Effector CD8-positive, alpha-beta T cell (primary cell): ENCODE results near the gene CCDC83.
A peak's percentile ranks its signal among the peaks of the same experiment; 100 is the strongest.

Experiments used
- DNase-seq: peaks from one replicate; lab custom pipeline; 2025; lab: John Stamatoyannopoulos, UW
- total RNA-seq, 4 experiments: gene quantifications; one replicate each; lab custom pipeline; 2026; lab: John Stamatoyannopoulos, UW

The CCDC83 gene
- 0 reads per million in 4 experiments for total RNA-seq

DNA sequence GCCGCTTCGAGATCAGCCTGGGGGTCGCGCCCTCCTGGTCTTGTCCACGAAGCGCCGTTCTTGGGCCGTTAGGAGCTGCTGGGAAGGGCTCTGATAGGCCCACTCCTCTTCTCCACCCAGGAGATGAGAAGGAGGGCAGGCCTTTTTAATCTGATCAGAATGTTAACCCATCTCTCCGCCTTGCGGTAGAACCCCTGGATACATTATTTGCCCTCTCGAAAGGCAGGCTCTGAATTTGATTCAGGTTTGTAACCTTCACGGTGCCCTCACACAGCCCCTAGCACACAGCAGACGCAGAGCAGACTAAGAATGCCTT is at the start of gene CCDC83:
Gene CCDC83, plus strand, starts transcription at position 43 of the 316 bp plus-strand sequence. CDS start 9,741 bp downstream, outside the sequence.
- DNase-seq = no peak

DNA sequence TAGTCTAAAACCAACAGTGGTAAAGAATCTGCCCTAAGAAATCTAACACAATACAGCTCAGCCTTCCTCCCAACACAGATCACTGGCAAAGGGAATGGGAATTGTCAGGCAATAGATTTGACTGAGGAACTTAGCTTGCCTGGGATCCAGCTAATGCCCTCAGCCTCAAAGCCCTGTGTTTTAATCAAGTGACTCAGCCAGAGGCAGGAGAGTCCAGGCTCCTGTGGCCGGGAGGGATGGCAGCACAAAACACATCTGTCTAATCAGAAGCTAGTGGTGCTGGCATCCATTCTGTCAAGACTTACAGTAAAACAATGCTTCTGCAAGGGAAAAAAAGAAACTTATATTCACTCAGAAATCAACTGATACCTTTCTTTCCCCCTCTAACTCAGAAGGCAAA is 49.8 kb upstream of the CCDC83 start:
- DNase-seq = no peak

DNA sequence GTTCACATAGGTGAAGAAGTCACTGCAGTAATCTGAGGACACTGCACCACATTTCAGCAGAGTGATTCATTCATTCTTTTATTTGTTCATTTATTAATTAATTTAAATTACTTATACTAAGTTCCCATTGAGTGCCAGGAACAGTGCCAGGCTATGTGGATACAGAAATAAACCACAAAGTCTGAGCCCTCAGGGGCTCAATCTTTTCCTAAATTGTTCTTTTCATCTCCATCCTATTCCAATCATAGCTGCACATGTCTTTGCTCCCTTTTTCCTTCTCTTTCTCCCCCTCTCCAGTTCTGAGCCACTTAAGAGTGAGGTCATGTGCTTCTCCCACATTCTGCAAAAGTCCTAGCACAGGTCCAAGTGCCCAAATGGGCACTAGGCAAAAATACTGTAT is 49.2 kb upstream of the CCDC83 start:
- DNase-seq = no peak

DNA sequence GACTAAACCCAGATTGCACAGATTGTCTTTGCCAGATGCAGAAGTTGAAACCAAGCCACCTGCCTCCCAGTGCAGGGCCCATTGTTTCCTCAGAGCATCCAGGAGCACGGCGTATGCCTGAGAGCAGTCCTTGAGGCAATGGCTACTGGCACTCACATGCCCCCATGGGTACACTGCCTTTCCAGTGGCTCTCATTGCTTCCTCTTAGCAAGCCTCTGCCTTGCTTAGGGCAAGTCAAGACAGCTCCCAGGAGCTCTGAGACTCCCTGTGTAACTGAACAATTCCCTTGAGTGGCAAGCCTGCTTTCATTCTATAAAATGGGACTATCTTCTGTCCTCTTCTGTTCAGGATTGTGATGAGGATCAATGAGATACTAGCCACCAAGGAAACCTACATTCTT is 48.3 kb upstream of the CCDC83 start:
- DNase-seq = no peak

DNA sequence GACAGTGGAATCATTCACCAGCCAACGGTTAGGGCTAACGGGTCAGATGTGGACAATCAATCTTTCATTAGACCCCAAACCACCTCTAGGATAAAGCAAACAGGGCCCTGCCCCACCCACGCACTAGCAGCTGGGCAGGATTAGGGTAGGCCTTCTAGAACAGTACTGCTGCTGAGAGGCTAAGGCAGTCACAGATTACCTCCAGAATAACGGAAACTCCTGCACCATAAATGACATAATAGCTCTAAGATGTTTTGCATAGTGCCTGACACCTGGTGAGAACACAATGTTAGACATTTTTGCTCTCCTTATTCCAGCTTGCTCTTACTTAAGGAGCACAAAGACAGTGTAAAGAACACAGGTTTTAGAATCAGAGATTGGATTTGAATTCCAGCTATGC is 46.0 kb upstream of the CCDC83 start:
- DNase-seq = no peak

DNA sequence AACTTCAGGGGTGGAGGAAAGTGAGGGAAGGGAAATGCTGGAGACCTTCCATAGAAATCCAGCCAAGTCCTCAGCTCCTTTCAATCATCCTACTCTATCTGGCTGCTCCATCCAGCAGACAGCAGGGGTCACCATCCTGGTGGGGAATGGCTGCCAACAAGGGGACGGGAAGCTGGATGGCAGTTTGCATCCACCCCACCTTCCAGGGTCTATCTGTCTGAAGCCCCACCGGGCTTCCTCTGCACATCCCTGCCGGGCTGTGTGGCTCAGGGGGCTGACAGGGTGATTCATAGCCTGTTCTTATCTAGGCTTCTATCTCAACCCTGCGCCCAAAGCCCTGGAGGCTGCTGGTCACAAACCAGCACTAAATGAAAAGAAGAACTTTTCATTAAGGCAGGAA is 45.3 kb upstream of the CCDC83 start:
- no peak for DNase-seq

DNA sequence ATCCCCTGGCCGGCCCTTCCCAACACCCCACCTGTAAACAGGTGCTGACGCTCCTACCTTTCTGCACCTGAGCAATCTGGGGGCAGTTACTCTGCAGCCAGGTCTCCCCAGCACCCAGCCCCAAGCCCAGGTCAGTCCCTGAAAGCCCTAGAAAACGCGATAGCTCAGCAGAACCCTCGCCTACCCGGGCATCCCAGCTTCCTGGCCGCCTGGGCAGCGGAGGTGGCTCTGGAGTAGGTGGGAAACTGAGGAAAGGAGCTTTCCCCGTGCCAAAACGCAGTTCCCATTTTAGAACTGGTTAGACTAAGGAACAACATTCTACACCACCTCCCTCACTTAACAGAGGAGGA is 44.7 kb upstream of the CCDC83 start:
- DNase-seq = no peak

DNA sequence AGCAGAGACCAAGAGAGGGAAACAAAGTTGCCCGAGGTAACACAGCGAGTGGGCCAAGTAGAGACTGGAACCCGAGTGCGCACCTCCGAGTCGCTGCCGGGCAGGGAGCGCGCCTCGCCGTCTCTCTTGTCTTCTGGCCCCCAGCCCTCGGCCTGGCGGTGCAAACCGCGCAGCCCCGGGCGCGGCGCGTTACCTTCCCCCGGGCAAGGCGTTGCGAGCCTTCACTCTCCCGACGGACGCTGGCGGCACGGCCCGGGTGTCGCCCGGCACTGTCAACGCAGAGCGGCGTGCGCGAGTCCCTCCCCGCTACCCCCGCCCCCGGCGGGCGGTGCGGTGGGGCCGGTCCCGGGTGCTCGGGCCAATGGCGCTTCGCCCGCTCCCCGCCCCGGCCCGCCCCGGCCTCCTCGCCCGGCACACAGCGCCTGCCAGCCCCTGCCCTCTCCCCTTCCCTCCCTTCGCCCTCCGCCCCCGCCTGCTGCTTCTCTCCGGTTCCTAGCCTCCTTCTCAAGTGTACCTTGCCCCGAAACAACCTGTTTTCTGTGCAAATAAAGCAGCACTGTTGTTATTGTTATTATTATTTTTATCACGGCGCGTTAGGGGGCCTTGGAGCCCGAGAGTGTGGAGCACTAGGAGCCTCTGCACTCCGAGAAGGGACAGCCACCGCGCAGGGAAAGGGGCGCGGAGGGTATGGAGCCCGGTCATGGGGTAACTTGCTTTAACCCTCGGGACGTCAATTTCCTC is 44.1 kb upstream of the CCDC83 start, which contains the start of gene SYTL2:
Gene SYTL2, minus strand, starts transcription at position 271 of the 741 bp plus-strand sequence. CDS start 53,416 bp downstream, outside the sequence.
- DNase-seq = peak; percentile 57

DNA sequence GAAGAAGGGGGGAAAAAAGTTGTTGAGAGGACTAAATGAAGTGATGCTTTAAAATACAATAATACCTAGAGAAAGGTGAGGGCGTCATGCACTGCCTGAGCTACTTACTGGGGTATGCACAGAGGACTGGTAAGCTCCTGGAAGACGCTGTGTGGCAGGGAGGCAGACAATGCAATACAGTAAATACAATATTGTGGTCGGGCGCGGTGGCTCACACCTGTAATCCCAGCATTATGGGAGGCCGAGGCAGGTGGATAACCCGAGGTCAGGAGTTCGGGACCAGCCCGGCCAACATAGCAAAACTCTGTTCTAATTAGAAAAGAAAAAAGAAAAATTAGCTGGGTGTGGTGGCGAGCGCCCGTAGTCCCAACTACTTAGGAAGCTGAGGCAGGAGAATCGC is 43.6 kb upstream of the CCDC83 start:
- no peak for DNase-seq

DNA sequence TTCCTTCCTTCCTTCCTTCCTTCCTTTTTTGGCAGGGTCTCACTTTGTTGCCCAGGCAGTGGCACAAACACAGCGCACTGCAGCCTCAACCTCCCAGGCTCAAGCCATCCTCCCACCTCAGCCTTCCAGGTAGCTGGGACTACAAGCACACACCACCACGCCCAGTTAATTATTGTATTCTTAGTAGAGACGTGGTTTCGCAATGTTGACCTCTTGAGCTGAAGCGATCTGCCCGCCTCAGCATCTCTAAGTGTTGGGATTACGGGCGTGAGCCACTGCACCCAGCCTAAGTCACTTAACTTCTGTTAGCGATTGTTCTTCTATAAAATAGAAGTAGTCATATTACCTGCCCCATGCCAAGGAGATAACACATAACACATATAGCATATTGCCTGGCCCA is 41.5 kb upstream of the CCDC83 start:
- DNase-seq = no peak

DNA sequence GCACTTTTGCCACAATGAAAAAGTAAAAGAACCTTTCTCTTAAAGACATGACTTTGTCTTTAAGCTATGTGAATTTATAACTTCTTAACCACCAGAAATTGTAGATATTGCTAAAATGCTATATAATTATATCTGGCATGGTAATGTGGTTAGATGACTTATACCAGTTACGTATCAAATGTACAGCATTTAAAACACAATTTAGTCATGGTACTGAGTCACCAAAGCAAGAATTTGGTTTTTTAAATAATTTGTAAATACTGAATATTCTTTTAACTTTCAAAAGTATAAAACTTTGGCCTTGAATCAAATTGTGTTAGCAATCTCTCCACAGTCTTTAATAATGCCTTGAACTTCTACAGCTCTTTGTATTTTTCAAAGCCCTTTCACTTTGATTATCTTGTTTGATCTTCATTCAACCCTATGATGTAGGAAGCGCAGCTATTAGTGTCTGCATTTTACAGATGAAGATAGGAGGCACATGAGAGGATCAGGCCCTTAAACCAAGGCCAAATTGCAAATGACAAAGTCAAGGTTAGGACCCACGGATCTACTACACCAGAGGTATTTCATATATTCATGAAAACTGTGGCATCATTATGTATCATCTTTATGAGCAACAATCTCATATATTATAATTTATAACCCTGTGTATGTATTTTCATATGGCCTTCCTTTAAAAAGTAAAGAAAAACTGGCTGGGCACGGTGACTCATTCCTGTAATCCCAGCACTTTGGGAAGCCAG is 39.8 kb upstream of the CCDC83 start:
- DNase-seq = no peak

DNA sequence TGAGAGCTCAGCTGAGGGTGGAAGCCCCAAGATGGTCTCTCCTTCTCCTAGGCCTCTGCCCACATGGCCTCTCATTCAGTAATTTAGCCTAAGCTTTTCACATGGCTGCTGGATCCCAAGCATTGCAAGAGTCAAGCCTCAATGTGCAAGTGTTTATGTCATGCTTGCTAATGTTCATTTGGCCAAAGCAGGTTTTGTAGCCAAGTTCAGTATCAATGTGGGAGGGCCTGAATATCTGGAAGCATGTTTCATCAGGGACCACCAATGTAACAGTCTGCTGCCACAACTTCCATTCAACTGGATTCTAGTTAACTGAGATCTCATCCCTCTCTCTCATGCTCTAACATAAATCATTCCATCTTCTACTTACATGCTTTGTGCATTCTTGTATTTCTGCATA is 35.7 kb upstream of the CCDC83 start:
- DNase-seq = no peak

DNA sequence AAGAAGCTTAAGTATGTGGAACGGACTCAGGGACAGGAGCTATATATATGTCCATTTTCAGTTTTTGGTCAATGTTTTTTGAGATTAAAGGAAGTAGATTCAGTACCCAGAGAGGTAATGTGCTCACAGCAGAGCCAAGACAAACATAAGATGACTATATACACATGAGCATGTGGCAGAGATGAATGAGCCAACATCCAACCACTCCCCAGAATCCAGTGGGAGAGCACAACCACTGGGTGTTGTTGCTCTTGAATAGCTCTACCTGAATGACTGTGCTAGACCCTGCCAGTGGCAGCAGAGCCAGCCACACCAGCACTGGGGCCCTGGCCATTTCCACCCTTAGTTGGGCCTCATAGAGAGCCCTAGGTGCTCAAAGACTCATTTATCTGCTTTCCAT is 33.5 kb upstream of the CCDC83 start:
- no peak for DNase-seq

DNA sequence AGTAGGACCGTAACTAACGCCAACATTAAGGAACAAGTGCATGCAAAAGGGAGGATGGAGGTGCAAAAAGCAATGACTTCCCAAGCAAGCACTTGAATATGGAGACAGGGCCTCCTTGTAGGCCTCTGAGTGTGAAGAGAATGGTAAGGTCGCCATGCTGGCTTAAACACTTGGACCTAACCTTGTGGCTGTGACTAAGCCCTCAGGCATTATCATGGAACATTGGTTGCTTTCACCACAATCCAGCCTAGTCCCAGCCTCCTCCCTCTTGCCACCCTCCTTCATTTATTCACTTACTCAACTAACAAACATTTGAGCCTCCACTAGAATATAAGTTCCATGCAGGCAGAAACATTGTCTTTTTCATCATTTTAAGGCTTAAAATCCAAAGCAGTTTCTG is 32.4 kb upstream of the CCDC83 start:
- no peak for DNase-seq

DNA sequence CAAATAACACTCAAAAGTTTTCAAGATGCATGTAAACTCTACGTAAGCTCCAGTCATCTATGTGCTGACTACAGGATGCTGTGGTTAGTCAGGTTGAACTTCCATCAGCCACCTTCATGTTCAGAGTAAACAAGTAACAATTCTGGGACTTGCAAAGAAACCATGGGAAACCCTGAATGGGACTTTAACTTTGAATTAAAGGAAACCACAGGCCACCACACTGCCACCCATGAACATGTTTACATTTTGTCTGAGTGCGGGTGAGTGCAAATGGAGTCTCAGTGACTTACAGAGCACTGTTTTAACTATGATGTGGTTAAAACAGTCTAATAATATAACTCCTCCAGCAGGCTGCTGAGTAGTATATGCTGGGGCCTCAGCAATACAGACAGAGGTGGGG is 31.4 kb upstream of the CCDC83 start:
- DNase-seq = peak; percentile 55

DNA sequence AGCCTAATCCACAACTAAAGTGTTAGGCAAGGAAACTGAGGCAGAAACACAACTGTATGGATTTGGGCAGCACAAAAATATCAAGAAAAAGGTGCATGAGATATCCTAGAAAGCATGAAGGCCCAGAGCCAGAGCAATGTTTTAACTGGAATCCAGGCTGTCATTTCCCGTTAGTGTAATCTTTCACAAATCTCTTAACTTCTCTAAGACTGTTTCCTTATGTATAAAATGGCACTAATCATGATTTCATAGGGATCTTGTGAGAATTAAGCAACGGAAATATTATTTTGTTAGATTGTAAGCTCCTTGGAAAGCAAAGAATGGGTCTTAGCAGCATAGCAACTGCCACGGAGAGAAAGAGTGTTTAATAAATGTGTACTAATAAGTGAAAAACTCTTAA is 29.6 kb upstream of the CCDC83 start:
- no peak for DNase-seq

DNA sequence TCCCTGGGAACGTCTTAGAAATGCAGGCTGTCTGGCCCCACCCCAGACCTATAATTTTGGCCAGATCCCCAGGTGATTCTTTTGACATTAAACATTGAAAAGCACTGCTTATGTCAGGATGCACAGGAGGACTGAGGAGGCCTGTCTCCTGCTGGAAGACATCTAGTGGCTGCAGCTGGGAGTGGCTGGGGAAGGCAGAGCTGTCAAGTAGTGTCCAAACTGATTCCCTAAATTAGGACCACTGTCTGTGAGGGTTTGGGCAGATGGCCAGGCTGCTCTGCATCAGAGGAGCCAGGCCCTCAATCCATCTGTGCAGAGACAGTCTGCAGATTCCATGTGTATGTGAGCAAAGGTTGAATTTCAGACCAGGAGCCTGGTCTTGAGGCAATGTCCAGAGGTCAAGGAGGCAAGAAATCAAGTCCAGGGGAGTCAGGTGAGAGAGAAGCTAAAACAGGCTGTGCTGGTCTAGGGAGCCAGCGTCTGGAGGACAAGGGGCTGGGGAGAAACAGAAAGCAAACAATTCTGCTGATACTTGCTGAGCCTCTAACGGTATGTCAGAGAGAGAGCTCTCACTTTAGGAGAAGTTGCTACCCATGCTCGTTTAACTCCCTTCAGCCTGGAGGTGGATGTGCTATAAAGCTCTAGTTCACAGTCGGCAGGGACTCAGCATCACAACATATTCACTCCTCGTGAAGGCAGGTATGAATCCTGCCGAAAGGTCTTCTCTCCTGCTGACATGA is 28.9 kb upstream of the CCDC83 start:
- no peak for DNase-seq

DNA sequence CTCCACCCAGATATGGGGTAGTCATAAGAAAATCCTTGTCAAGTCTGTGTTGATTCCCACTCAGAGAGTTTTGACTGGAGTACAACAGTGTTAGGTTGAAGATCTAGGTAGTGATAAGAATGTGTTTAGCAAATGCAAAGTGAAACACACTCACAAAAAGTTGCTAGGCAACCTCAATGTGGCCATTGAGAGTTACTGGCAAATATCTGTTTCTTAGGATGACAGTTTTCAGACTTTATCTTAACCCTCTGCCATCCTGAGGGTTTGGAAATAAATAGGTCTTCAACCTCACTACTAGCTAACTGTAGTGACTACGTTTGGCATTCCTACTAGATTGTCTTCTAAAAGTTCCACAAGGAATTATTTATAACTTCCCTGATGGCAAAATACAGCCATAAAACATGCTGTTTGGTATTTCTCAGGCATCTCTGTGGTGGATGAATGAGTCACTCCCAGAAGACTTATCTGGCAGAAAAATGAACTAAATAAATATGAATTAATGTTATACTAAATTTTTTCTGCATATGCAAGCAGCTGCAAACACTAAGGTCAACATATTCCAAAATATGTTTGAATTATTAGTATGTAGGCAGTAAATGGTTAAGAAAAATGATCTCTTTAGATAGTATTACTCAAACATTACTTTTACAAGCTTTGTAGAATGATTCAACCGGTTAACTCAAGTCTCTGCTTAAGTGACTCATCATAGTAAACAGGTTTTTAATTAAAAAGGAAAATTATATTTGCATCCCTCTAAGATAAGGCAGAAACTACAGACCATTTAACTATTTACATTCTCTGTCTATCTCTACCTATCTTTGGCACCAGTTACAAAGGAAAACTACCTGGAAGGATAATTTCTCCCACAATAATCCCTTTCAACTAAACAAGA is 27.2 kb upstream of the CCDC83 start:
- DNase-seq = no peak

DNA sequence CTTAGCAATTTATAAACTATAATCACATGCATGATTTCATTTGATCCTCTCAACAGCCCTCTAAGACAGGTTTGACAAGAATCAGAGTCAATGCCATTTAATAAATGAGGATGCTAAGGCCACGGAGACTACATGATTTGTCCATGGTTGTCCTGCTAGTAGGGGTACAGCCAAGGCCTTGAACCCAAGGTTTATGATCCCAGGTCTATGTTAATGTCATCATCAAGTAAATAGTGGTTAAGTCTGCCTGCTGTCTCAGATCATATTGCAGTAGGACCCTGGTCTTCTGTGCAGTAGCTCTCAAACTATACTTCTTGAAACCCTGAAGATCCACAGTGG is 26.6 kb upstream of the CCDC83 start:
- DNase-seq = no peak

DNA sequence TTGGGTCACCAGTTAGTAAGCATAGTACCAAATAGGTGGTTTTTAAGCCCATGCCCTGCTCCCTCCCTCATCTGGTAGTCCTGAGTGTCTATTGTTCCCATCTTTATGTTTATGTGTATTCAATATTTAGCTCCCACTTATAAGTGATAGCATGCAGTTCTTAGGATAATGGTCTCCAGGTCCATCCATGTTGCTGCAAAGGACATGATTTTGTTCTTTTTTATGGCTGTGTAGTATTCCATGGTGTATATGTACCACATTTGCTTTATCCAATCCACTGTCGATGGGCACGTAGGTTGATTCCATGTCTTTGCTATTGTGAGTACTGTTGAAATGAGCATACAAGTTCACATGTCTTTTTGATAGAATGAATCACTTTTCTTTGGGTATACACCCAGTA is 26.0 kb upstream of the CCDC83 start:
- no peak for DNase-seq

DNA sequence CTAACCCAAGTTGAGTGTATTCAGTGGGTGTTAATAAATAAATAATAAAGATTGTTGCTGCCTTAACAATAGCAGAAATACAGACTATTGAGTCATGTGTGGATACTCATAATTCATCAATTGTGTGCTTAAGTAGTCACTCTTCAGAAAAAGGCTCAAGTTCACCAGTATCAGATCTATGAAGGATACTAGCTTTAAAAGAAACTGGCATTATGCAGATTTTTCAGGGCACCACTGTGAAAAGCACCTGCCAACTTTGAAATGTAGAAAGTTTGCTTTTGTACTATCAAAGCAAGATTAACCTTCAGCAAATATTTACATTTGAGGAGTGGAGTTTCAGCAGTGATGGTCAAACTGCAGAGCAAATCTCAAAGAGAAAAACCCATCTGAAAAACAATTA is 24.1 kb upstream of the CCDC83 start:
- DNase-seq = no peak

DNA sequence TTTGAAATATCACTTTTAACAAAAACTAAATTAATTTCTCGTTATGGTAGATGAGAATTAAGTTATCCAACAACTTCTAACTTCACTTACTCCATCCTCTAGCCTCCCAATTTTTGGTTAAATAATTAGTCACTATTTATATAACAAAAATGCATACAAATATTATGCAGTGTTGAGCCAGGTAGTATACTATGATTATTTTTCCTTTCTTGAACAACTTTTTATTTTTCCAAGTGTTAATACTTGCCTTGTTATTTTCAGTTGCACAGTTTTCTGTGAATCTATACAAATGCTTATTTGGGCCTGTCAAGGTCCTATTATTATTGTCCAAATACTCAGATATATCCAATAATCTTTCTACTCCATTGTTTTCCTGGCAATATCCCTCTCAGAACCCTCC is 19.9 kb upstream of the CCDC83 start:
- no peak for DNase-seq
